GM21390 (cell line): ENCODE data around the gene TMX4.

Experiments
- ATAC-seq: cut with Tn5 transposase; IDR thresholded peaks from one replicate; pipeline ENCODE4 v1.9.1; 2021; ENCODE audit not compliant: unreplicated experiment

The TMX4 gene

DNA sequence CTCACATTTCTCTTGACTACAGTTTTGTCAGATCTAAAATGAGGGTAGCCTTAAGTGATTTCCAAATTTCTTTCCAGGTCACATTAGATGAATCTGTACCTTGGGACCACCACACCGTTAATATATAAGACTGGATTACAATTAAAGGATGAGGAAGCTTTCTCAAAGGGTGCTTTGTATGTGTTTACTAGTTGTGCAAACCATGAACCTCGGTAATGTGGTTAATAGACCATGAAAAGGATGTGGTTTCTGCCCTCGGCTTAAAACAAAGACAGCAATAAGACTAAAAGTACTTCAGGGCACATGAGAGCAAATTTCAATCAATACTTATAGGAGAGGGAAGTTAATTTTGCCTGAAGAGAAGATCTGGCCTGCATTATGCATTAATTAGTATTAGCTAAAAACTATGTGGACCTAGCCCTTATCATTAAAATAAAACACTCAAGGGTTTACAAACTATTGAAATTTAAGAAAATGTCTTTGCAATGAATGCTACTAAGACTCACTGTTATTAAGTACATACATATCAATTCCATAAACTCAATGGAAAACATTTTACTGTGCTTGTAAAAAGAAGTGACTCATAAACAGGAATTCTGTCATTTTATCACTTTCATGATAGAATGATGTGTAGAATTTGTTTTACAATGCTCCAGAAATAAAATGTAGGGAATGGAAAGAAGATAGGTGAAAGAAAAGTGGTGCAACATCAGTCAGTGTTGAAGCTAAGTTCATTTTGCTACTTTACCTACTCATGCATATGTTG lies 936 bp upstream of the TMX4 start:
- ATAC-seq, result peak; percentile 42

DNA sequence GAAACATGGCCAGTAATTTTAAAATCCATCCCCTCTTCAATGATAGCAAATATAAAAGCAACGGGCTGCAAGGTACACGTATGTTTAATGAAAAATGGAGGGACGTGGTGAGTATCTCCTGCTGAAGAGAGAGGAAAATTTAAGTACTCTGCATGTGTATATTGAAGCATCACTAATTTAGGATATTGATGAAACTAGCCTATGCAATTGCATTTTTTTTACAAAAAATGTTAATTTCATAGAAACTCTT lies 362 bp upstream of the TMX4 start:
- no peak for ATAC-seq

DNA sequence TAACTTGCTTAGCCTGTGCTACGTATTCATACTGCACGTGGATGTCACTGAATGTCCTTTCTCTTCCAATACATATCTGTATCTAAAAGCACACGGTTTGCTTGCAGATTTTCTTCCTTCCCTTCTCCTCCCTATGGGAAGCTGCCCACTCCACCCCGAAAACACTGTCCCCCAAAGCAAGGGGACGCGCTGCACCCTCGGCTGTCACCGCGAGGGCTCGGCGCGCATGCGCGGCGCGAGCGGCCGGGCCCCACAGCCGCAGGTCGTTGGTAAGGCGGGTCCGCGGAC lies 659 bp downstream of the TMX4 start:
- ATAC-seq, result peak; percentile 63

DNA sequence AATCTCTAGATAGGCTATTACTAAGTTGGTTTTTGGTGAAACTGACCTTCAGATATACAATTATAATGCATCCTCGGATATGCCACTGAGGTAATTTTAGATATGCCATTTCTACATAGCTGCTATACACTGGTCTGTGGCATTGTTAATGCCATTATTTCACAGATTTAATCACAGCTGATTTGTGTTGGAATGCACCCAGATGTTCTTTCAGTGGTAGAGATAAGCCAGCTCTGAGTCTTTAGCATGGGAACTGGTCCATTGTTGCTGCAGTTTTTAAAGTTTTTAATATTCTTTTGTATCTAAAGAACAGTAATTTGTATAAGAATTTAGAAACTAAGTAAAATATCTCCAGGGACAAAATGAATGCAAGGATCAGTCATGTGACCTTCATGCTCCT lies 6.8 kb downstream of the TMX4 start:
- ATAC-seq, result no peak

DNA sequence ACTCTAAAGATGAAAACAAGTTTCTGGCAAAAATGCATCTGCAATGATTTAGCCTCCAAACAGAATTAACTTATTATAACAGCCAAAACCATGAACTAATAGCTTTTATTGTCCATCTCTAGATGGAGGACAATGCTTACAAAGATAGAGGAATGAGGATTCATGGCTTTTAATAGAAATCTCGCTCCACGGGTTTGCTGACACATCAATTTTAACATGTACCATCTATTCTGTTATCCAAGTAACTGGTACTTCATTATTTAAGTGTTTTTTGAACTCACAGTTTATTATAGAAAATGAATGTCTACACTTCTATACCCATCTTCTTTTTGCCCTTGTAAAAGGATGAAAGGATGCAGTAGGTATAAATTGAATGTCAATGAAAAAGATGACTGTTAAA lies 10.8 kb downstream of the TMX4 start:
- no peak for ATAC-seq

DNA sequence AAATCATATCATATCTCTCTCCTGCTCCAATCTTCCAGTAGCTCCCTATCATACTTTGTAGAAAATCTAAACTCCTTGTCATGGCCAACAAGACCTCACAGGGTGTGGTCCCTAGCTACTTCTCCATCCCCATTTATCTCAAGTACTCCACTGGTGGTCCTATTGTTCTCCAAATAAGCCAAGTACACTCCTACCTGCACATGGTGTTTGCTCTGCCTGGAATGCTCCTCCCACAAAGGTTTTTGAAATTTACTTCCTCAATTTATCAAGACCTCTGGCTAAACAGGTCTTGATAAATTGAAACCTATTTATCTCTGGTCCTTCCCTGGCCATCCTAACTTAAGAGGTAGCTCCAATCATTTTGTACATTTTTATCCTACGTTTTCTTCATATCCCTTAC lies 12.1 kb downstream of the TMX4 start:
- no peak for ATAC-seq

DNA sequence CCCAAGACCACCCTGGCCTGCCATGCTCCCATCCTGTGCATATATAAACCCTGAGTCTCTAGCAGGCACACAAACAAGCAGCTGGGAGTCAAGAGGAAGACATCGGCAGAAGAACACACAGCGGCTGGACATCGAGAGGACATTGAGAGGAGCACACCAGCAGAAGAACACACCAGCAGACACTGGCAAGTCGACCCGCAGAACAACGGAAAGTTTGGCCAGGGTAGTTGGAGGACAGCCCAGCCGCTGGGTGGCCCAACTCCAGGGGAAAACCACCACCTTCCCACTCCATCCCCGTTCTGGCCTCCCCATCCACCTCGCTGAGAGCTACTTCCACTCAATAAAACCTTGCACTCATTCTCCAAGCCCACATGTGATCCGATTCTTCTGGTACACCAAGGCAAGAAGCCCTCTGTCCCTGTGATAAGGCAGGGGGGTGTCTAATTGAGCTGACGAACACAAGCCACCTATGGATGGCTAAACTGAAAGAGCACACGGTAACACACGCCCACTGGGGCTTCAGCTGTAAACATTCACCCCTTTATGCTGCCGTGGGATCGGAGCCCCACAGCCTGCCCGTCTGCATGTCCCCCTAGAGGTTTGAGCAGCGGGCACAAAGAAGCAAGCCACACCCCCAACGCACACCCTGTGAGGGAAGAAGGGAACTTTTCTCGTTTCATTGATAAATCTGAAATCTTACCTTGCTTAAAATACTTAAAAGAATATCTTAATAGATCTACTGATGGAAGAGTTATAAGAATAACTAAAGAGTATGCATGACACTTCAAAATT lies 13.8 kb downstream of the TMX4 start:
- ATAC-seq, result no peak

DNA sequence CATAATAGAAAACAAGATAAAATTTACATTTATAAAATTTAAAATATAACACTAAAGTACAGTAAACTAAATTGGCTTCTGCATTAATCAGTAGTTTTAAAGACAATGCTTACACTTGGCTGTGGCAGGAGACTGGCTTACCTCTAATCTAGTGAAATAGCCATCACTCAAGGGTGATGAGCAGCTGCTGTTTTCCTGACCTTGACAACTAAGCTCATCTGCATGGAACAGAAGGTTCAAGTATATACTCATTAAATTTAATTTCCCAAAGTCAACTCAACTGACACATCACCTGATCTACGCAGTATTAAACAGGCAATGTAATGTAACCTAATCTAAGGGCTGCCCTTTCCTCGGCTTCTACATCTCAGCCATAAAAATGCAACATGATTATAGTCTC lies 14.5 kb downstream of the TMX4 start:
- ATAC-seq, result no peak

DNA sequence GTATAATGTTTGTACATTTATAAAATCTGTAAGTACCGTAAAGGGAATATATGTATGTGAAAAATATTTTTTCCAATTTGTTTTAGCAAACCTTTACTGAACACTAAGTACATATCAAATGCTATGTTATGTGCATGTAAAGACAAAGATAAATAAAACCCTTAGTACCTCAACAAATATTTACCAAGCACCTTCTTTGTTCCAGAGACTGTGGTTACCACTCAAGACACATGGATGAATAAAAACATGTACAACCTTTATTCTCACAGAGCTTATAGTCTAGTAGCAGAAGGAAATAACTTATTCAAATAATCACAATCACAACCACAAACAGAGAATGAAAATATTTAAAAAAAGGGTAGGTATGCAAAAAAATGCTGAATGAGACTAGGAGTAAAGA lies 17.5 kb downstream of the TMX4 start:
- no peak for ATAC-seq

DNA sequence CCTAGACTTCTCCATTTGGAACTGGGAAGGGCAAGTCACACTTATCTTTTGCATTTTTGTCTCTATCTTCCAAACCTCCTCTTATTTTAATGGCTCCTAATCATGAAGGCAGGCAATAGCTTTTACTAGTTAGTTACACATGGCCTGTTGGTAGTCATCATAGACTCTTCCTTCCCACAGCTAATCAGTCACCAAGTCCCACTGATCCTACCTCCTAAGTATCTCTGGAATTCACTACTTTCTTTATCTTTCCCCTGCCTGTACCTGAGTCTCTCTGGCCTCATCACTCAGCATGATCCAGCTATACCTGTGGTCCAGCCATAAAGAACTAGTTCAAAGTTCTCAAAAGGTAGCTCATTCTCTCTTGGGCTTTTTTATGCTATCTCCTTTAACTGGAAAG lies 18.8 kb downstream of the TMX4 start:
- no peak for ATAC-seq

DNA sequence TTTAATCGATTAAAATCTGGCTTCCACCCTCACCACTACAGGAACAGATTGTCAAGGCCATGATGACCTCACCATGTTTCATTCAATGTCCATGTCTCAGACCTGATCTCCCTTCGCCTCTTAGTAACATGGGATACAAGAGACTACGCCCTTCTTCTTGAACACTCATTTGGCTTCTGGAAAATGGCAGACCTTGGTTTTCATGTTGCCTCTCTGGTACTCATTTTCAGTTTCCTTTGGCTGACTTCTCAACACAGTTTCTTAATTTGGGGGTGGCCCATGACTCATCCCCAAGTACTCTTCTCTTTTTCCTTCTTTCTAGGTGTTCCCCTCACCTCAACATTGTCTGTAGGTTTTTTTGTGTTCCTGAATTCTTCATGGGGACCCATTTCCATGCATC lies 22.7 kb downstream of the TMX4 start:
- ATAC-seq, result no peak

DNA sequence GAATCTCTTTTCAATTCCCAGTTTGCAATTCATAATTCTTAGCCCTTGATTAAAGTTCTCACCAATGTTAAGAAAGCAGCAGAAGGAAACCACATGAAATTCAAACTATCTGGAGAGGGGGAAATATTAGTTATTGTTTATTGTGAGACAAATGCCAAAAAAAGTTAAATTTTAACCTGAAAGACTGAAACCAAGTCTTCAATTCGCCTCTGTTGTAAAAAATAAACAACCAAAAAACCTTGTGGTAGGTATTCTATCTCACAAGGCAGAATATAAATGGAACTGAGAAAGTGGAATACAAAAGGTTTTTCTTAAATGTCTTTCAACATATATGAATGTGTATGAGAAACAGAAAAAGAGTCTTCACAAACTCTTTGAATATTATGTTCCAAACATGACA lies 24.8 kb downstream of the TMX4 start:
- peak; percentile 60 for ATAC-seq

DNA sequence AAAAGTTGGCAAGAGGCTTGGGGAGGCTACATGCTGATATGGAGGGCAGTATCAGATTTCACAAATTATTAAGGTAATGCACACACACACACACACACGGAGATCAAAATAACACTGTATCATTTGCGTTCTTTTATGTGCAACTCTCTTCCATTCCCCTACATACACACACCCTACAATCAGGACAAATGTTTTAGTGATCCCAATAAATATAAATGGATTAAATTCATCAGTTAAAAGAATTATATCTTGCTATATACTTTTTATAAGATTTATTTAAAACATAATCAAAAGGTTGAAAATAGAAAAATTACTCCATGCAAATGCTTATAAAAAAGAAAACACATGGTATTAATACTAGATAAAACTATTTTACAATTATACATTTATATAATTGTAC lies 25.9 kb downstream of the TMX4 start:
- no peak for ATAC-seq

DNA sequence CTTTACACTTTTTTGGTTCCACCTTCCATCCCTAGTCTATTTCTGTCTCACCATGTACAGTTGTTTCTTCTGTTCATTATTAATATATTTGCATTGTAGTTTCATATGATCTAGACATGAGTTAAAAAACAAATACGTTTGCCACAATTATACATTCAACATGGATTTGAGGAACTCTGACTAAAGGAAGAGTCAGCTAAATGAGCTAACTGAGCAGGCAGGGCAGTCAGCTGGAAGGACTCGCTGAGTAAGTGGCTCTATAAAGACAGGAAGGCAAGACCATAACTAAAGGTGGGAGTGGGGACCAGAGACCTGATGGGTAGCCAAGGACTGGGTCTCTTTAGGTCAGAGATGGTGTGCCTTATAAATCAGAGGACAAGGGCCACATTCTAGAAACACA lies 26.3 kb downstream of the TMX4 start:
- ATAC-seq, result no peak

DNA sequence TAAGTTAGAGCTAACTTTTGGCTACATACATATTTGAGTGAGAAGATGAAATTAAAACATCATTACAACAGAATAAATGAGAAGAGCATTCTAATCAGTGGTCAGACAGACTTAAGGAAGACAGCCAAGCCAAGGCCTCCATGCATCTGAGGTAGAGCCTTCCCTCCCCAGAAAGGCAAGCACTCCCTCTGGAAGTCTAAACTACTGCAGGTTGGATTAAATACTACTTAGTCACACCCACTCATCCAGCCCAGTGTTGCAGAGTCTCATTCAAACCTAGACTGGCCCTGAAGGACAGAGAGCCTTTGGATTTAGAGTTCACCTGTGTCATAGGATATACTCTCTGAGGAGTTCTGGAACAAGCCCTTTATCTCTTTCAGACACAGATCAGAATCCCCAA lies 29.2 kb downstream of the TMX4 start:
- ATAC-seq, result no peak

DNA sequence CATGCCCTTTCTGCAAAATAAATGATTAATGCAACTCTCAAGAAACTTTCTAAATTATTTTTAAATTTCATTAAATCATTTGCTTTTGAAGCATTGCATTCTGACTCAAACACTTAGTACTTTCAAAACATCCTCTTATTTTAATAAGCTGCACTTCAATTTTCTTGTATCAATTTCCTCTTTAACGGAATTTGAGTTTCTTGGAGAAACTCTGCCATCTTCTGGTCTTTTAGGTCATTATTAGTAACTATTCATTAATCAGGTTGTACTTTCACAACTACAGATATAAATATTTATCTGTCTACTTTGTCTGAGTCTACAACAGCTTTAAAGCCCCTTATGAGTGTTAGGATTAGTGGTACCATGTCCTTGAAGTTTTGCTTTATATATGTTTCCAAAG lies 30.2 kb downstream of the TMX4 start:
- ATAC-seq, result no peak

DNA sequence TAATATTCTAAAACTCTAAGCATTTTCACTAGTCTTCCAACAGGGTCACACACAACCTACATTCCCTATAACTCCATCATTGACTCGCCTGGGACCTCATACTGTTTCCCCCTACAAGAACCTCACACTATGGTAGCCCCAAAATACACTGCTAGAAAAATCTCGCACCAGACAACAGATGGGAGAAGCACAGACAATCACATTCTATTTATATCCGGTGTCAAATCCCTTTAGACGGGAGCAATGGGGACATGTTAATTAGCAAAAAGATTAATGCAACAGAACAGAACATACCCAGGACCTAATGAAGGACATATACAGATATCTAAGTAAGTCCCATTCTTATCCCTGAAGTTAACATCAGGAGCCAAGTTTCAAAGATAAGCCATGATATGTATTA lies 33.6 kb downstream of the TMX4 start:
- ATAC-seq, result no peak

DNA sequence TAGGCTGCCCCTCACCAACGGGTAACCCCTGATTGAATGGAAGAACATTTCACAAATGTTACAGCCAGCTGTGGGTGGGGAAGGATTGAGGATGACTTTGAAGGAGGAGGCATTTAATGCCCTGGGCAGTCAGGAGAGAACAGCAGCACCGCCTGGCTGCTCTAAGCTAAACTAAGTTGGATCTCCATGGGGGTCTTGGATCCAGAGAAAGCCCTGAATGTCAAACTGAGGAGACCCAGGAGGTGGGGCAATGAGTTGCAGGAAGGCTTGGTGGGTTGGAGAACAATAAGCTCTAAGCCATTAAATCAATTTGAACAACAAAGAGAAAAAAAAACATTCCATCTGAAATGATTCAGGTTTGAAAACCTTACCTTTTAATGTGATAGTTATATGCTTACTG lies 35.4 kb downstream of the TMX4 start:
- ATAC-seq, result no peak

DNA sequence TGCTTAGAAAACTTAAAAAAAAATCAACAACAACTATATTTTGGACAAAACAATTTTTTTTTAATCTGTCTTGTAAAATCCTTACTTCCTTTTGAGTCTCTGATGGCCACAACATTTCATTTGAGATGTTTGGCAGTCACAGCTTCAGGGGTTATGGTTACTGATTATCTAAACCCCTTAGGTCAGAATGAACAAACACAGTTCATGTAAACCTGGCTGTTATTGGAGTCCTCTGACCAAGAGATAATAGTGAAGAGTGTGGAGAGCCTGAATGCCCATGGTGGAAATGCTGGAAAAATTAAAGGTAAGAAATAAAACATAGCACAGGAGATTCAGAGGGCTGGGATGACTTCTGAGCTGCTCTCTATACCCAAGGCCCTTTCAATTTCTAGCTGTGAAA lies 38.2 kb downstream of the TMX4 start:
- no peak for ATAC-seq

DNA sequence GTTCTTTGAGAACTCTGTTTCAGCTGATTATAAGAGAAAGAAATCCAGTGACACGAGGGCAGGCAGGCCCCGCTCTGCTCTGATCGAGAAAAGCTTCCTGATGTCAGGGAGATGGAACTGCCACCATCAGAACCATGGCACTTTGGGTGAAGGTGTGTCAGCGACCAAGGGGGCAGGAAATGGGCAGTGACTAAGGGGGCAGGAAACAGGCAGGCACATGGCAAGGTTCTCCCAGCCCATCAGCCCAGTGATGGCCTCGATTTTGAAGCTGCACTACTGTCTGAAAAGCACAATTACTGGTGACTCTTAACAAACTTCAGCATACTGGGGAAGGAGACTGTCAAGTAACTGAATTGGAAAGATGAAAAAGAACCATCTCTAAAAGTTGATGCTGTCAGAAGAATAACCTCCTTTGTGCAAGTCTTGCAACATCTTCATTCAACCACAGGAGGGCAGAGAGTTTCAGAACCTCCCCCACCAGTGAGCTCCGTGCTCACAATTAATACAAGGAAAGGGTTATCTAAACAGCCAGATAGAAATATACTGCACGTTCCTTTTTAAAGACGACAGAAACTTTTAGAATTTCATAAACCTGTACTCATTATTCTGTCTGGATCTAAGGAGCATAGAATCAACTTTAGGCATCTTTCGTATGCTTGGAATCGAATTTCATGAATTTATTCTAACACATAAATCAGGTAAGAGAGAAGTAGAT lies 39.1 kb downstream of the TMX4 start:
- ATAC-seq, result peak; percentile 73

DNA sequence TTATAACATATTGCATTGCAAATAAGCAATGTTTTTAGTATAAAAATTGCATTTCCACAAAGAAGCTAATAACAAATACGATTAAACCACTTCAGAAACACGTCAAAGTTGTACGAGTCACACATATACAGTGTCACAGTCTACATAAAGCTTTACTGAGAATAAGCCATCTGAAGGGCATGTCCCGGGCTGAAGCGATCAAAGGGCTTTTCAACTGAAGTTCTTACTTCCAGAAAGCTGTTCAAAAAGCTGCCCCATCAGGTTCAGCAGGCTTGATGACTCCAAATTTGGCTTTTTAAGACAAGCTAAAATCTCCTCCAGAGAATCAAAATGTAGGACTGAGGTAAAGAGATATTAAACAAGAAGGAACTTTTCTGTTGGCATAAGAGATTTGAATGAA lies 41.9 kb downstream of the TMX4 start:
- no peak for ATAC-seq

DNA sequence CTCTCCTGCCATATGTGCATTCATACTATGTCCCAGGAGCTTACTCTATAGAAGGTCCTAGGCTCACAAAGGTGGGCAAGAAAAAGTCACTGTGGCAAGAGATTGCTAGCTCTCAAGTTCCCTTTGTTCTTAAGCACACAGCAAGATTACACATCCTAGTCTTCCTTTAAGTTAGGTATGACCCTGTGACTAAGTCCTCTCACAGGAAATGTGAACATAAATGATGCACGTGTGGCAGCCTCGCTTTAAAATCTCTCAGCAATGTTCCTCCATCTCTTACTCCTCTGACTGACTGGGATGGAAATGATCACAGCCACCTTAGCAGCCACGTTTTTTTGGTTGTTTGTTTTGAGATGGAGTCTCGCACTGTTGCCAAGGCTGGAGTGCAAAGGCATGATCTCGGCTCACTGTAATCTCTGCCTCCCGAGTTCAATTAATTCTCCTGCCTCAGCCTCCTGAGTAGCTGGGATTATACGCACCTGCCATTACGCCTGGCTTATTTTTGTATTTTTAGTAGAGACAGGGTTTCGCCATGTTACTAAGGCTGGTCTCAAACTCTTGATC lies 43.6 kb downstream of the TMX4 start:
- ATAC-seq, result no peak
